ENCODE results near the gene AFAP1L1. TPM values are rescaled to one million over a fixed set of nuclear protein-coding genes. Genes with fewer than 3 reads are reported as not detected.

AFAP1L1 gene
- total RNA-seq, 2 donors from 2014 or later: 0.58 to 0.79 TPM

- no peak overlapping the region for H3K4me3 Mint-ChIP-seq
- H3K36me3 ChIP-seq (ENCODE audit: control insufficient read depth, insufficient read depth, low read length): no peaks in the 10 kb centered on the region
These were observed 10.6 kb downstream of the AFAP1L1 start for GRCh38 chr5:149282027-149282965.

DNA sequence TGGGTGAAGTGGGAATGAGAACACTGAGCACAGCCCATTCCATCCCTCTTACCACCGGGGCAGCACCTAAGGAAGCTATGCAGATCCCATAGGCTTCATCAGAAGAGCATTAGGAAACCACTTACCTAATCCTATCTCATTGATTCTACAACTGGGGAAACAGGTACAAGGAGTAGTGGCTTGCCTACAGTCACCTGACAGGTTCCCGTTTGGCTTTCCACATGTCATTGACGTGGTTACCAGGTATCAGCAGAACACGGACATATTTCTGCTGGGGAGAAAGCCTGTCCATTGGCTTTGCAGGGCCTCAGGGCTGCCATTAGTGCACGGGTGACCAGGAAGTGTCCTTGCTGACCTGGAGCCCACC lies 11.3 kb downstream of the AFAP1L1 start:
- no peak for DNase-seq
- H3K27ac ChIP-seq (ENCODE audit: low read depth, low read length): no peak overlapping the region
- no peak overlapping the region for H3K4me3 Mint-ChIP-seq
- no peaks in the 10 kb centered on the region for H3K36me3 ChIP-seq (ENCODE audit: control insufficient read depth, insufficient read depth, low read length)
- H3K9ac ChIP-seq (ENCODE audit: extremely low read depth, low read length, poor library complexity, severe bottlenecking): no peak overlapping the region
- H3K4me3 ChIP-seq (ENCODE audit: low read length): no peak overlapping the region
- WGBS, 2 experiments (ENCODE audit: insufficient coverage in 1 of 2, insufficient read length in 1 of 2): 93 to 94% methylated on average over 4 to 5 of the region's 5 CpGs
- peaks cover 6% of the 10 kb centered on the region for H3K4me1 Mint-ChIP-seq
- no peaks in the 10 kb centered on the region for H3K9me3 Mint-ChIP-seq
- H3K27ac Mint-ChIP-seq: no peak overlapping the region
- H3K36me3 Mint-ChIP-seq (ENCODE audit: low read depth): no peaks in the 10 kb centered on the region
- H3K27me3 Mint-ChIP-seq (ENCODE audit: insufficient read depth): peaks cover 91% of the 10 kb centered on the region
- H3K27me3 ChIP-seq (ENCODE audit: control insufficient read depth, insufficient read depth, low read length, poor library complexity, severe bottlenecking): peaks cover 94% of the 10 kb centered on the region
- H3K9me3 ChIP-seq (ENCODE audit: control insufficient read depth, low read length): no peaks in the 10 kb centered on the region
- H3K4me1 ChIP-seq (ENCODE audit: control insufficient read depth, insufficient read depth, low read length): peaks cover 3% of the 10 kb centered on the region
- TF ChIP-seq, protein P1, sequence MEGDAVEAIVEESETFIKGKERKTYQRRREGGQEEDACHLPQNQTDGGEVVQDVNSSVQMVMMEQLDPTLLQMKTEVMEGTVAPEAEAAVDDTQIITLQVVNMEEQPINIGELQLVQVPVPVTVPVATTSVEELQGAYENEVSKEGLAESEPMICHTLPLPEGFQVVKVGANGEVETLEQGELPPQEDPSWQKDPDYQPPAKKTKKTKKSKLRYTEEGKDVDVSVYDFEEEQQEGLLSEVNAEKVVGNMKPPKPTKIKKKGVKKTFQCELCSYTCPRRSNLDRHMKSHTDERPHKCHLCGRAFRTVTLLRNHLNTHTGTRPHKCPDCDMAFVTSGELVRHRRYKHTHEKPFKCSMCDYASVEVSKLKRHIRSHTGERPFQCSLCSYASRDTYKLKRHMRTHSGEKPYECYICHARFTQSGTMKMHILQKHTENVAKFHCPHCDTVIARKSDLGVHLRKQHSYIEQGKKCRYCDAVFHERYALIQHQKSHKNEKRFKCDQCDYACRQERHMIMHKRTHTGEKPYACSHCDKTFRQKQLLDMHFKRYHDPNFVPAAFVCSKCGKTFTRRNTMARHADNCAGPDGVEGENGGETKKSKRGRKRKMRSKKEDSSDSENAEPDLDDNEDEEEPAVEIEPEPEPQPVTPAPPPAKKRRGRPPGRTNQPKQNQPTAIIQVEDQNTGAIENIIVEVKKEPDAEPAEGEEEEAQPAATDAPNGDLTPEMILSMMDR (conservative IDR thresholded peaks at IDR 0.05): no peak

More at GRCh38 chr5:149282027-149282965, 10.6 kb downstream of the AFAP1L1 start:
- Histone ChIP-seq H3K27ac (ENCODE audit: low read depth, low read length) (no peak overlapping the region), H3K9me3 (ENCODE audit: control insufficient read depth, low read length) (no peaks in the 10 kb centered on the region), H3K4me1 (ENCODE audit: control insufficient read depth, insufficient read depth, low read length) (peaks cover 3% of the 10 kb centered on the region), H3K9ac (ENCODE audit: extremely low read depth, low read length, poor library complexity, severe bottlenecking) (no peak overlapping the region), H3K4me3 (ENCODE audit: low read length) (no peak overlapping the region), H3K27me3 (ENCODE audit: control insufficient read depth, insufficient read depth, low read length, poor library complexity, severe bottlenecking) (peaks cover 99% of the 10 kb centered on the region)
- no peaks in the 10 kb centered on the region for H3K36me3 Mint-ChIP-seq (ENCODE audit: low read depth)
- no peaks in the 10 kb centered on the region for H3K9me3 Mint-ChIP-seq
- peaks cover 95% of the 10 kb centered on the region for H3K27me3 Mint-ChIP-seq (ENCODE audit: insufficient read depth)
- WGBS, 2 experiments (ENCODE audit: insufficient coverage in 1 of 2, insufficient read length in 1 of 2): 84 to 86% methylated on average over 10 to 12 of the region's 12 CpGs
- H3K4me1 Mint-ChIP-seq: peaks cover 6% of the 10 kb centered on the region
- H3K27ac Mint-ChIP-seq: no peak overlapping the region
- DNase-seq: no peak
- TF ChIP-seq, protein P1 (conservative IDR thresholded peaks at IDR 0.05): no peak

GRCh38 chr5:149283626-149284480 lies 12.2 kb downstream of the AFAP1L1 start:
- Histone ChIP-seq H3K36me3 (ENCODE audit: control insufficient read depth, insufficient read depth, low read length) (no peaks in the 10 kb centered on the region), H3K4me1 (ENCODE audit: control insufficient read depth, insufficient read depth, low read length) (peaks cover 3% of the 10 kb centered on the region), H3K27me3 (ENCODE audit: control insufficient read depth, insufficient read depth, low read length, poor library complexity, severe bottlenecking) (peaks cover 94% of the 10 kb centered on the region), H3K27ac (ENCODE audit: low read depth, low read length) (no peak overlapping the region), H3K9ac (ENCODE audit: extremely low read depth, low read length, poor library complexity, severe bottlenecking) (no peak overlapping the region), H3K9me3 (ENCODE audit: control insufficient read depth, low read length) (no peaks in the 10 kb centered on the region), H3K4me3 (ENCODE audit: low read length) (no peak overlapping the region)
- no peak overlapping the region for H3K27ac Mint-ChIP-seq
- peaks cover 87% of the 10 kb centered on the region for H3K27me3 Mint-ChIP-seq (ENCODE audit: insufficient read depth)
- DNase-seq: no peak
- H3K4me1 Mint-ChIP-seq: peaks cover 6% of the 10 kb centered on the region
- H3K36me3 Mint-ChIP-seq (ENCODE audit: low read depth): no peaks in the 10 kb centered on the region
- H3K9me3 Mint-ChIP-seq: no peaks in the 10 kb centered on the region
- WGBS, 2 experiments (ENCODE audit: insufficient coverage in 1 of 2, insufficient read length in 1 of 2): 89 to 92% methylated on average over 10 to 11 of the region's 11 CpGs
- TF ChIP-seq, protein P1 (conservative IDR thresholded peaks at IDR 0.05): no peak
- no peak overlapping the region for H3K4me3 Mint-ChIP-seq

Measured in endodermal cell (in vitro differentiated cells).